Measurements from ENCODE around the gene PERCC1. TPM values are rescaled to one million over a fixed set of nuclear protein-coding genes. Genes with fewer than 3 reads are reported as not detected.

PERCC1 gene
- total RNA-seq, 1 experiment from 2014 or later = not detected

GRCh38 chr16:1403036-1403435, 27.8 kb upstream of the PERCC1 start:
- in situ Hi-C loops (cut with HindIII; ENCODE audit: low pct_unique_long_range_greater_than_20kb, low sequenced_read_pairs) = no loop called here
- no peak for DNase-seq (ENCODE audit: low read depth, low spot score)

- no peak for DNase-seq (ENCODE audit: low read depth, low spot score)
- in situ Hi-C loops (cut with HindIII; ENCODE audit: low pct_unique_long_range_greater_than_20kb, low sequenced_read_pairs) = no loop called here
Measured at GRCh38 chr16:1403733-1404132, 27.1 kb upstream of the PERCC1 start.

GRCh38 chr16:1407753-1408152, 23.1 kb upstream of the PERCC1 start:
- DNase-seq (ENCODE audit: low read depth, low spot score) = no peak
- in situ Hi-C loops (cut with HindIII; ENCODE audit: low pct_unique_long_range_greater_than_20kb, low sequenced_read_pairs) = no loop called here

GRCh38 chr16:1408171-1408837, 22.6 kb upstream of the PERCC1 start:
- peak; percentile 85 for DNase-seq (ENCODE audit: low read depth, low spot score)
- in situ Hi-C loops (cut with HindIII; ENCODE audit: low pct_unique_long_range_greater_than_20kb, low sequenced_read_pairs) = no loop called here

GRCh38 chr16:1412847-1413246, 18.0 kb upstream of the PERCC1 start:
- no peak for DNase-seq (ENCODE audit: low read depth, low spot score)
- in situ Hi-C loops (cut with HindIII; ENCODE audit: low pct_unique_long_range_greater_than_20kb, low sequenced_read_pairs) = no loop called here

GRCh38 chr16:1413684-1414531, 17.0 kb upstream of the PERCC1 start:
- in situ Hi-C loops (cut with HindIII; ENCODE audit: low pct_unique_long_range_greater_than_20kb, low sequenced_read_pairs) = no loop called here
- DNase-seq (ENCODE audit: low read depth, low spot score) = peak; percentile 54

- in situ Hi-C loops (cut with HindIII; ENCODE audit: low pct_unique_long_range_greater_than_20kb, low sequenced_read_pairs) = no loop called here
- DNase-seq (ENCODE audit: low read depth, low spot score) = peak; percentile 49
Measured at GRCh38 chr16:1414532-1415260, 16.2 kb upstream of the PERCC1 start, which contains the start of gene UNKL. UNKL (minus strand) TSS chr16:1414704; CDS start chr16:1414691, 13 bp downstream.

GRCh38 chr16:1416521-1416941, 14.3 kb upstream of the PERCC1 start:
- no peak for DNase-seq (ENCODE audit: low read depth, low spot score)
- in situ Hi-C loops (cut with HindIII; ENCODE audit: low pct_unique_long_range_greater_than_20kb, low sequenced_read_pairs) = no loop called here

- no peak for DNase-seq (ENCODE audit: low read depth, low spot score)
- in situ Hi-C loops (cut with HindIII; ENCODE audit: low pct_unique_long_range_greater_than_20kb, low sequenced_read_pairs) = no loop called here
Measured at GRCh38 chr16:1420111-1420539, 10.8 kb upstream of the PERCC1 start.

GRCh38 chr16:1422076-1422475, 8.8 kb upstream of the PERCC1 start:
- in situ Hi-C loops (cut with HindIII; ENCODE audit: low pct_unique_long_range_greater_than_20kb, low sequenced_read_pairs) = no loop called here
- no peak for DNase-seq (ENCODE audit: low read depth, low spot score)

- DNase-seq (ENCODE audit: low read depth, low spot score) = no peak
- in situ Hi-C loops (cut with HindIII; ENCODE audit: low pct_unique_long_range_greater_than_20kb, low sequenced_read_pairs) = no loop called here
Measured at GRCh38 chr16:1424028-1424427, 6.8 kb upstream of the PERCC1 start.

- DNase-seq (ENCODE audit: low read depth, low spot score) = no peak
- in situ Hi-C loops (cut with HindIII; ENCODE audit: low pct_unique_long_range_greater_than_20kb, low sequenced_read_pairs) = no loop called here
Measured at GRCh38 chr16:1425616-1426370, 5.1 kb upstream of the PERCC1 start.

- in situ Hi-C loops (cut with HindIII; ENCODE audit: low pct_unique_long_range_greater_than_20kb, low sequenced_read_pairs) = no loop called here
- DNase-seq (ENCODE audit: low read depth, low spot score) = no peak
Measured at GRCh38 chr16:1426734-1427471, 4.0 kb upstream of the PERCC1 start.

- DNase-seq (ENCODE audit: low read depth, low spot score) = no peak
- in situ Hi-C loops (cut with HindIII; ENCODE audit: low pct_unique_long_range_greater_than_20kb, low sequenced_read_pairs) = no loop called here
Measured at GRCh38 chr16:1427473-1428461, 3.1 kb upstream of the PERCC1 start.

- in situ Hi-C loops (cut with HindIII; ENCODE audit: low pct_unique_long_range_greater_than_20kb, low sequenced_read_pairs) = no loop called here
- peak; percentile 28 for DNase-seq (ENCODE audit: low read depth, low spot score)
Measured at GRCh38 chr16:1428511-1428910, 2.4 kb upstream of the PERCC1 start.

GRCh38 chr16:1429012-1429411, 1.9 kb upstream of the PERCC1 start:
- in situ Hi-C loops (cut with HindIII; ENCODE audit: low pct_unique_long_range_greater_than_20kb, low sequenced_read_pairs) = no loop called here
- no peak for DNase-seq (ENCODE audit: low read depth, low spot score)

Data from SK-MEL-5 (cell line).